Measurements from ENCODE around the gene PLA2G5. TPM values are rescaled to one million over a fixed set of nuclear protein-coding genes. Genes with fewer than 3 reads are reported as not detected.

Gene PLA2G5
- total and polyA plus RNA-seq, 2 of the 4 experiments (the other 2 are of a cell fraction): not detected

- H2AK9ac ChIP-seq (replicated peaks; ENCODE audit: low read depth, low read length, poor library complexity): no peak overlapping the region
- BruUV-seq (replicated peaks): no TSS peak
- 0 out of 2 replicates have a peak, but pooled peaks cover 3% of the 10 kb centered on the region for H3K9me1 ChIP-seq (ENCODE audit: insufficient read depth, low read length)
- H3K27me3 ChIP-seq (ENCODE audit: control insufficient read depth, insufficient read depth, low read length): peaks cover 25% of the 10 kb centered on the region
- H2BK5ac ChIP-seq (ENCODE audit: low read depth, low read length, poor library complexity, severe bottlenecking): no peak overlapping the region
- ChIA-PET POLR2A (ENCODE audit: unreplicated experiment) (no interaction called here), CTCF (no interaction called here)
- H3K4me2 ChIP-seq (ENCODE audit: low read depth, low read length): no peak overlapping the region
- H3K4ac ChIP-seq (ENCODE audit: low read depth, low read length): no peak overlapping the region
- H3K79me1 ChIP-seq (ENCODE audit: low read depth in 1 of 2, low read length in 2 of 2): no peaks in the 10 kb centered on the region
- H4K91ac ChIP-seq (ENCODE audit: insufficient read depth, low read depth, low read length): no peak overlapping the region
- H3K56ac ChIP-seq (ENCODE audit: extremely low read depth, insufficient read depth, low read length): no peak overlapping the region
- no peaks in the 10 kb centered on the region for H3K36me3 ChIP-seq (ENCODE audit: control insufficient read depth, insufficient read depth, low read length)
- H2AFZ ChIP-seq (replicated peaks; ENCODE audit: low read length, poor library complexity): no peak overlapping the region
- H4K8ac ChIP-seq (ENCODE audit: low read depth in 2 of 2, low read length in 2 of 2): no peak overlapping the region
- no peak overlapping the region for H4K5ac ChIP-seq (ENCODE audit: low read depth, low read length)
- no peak overlapping the region for H2AK5ac ChIP-seq (ENCODE audit: low read depth, low read length)
- H4K20me1 ChIP-seq (ENCODE audit: insufficient read depth, low read length): no peaks in the 10 kb centered on the region; the same call in 1 of the 2 replicates
- in situ Hi-C loops (cut with MboI; ENCODE audit: low sequenced_read_pairs): no loop called here
- H3K9ac ChIP-seq (ENCODE audit: low read depth, low read length): no peak overlapping the region
- no peak overlapping the region for H3K14ac ChIP-seq (replicated peaks; ENCODE audit: low read depth, low read length)
- ATAC-seq (ENCODE audit: low read depth) (no peak), DNase-seq (no peak)
- no peak overlapping the region for H2BK15ac ChIP-seq (ENCODE audit: low read depth, low read length)
- H2BK120ac ChIP-seq (ENCODE audit: low read depth, low read length): no peak overlapping the region
- 69% methylated on average over 3 of the region's 9 CpGs; no CpG with 5 or more reads in 1 of the 2 experiments for whole genome bisulfite sequencing, 2 experiments (ENCODE audit: extremely low coverage in 2 of 2, insufficient read length in 1 of 2)
- no peak for TF ChIP-seq MXI1 (IDR thresholded peaks at IDR 0.05; ENCODE audit: borderline replicate concordance, low read depth, low read length)
- TF ChIP-seq MAFK (IDR thresholded peaks at IDR 0.05; ENCODE audit: low read depth, low read length): no peak
- TF ChIP-seq POLR2A (IDR thresholded peaks at IDR 0.05; ENCODE audit: low read depth, low read length): no peak
- TF ChIP-seq FOS (IDR thresholded peaks at IDR 0.05; ENCODE audit: low read depth, low read length): no peak
- no peak for TF ChIP-seq ELK1 (IDR thresholded peaks at IDR 0.05; ENCODE audit: borderline replicate concordance, low read depth, low read length)
- no peak for TF ChIP-seq MAZ (IDR thresholded peaks at IDR 0.05; ENCODE audit: borderline replicate concordance, low read depth, low read length)
- TF ChIP-seq CHD1 (IDR thresholded peaks at IDR 0.05; ENCODE audit: low read depth, low read length): no peak
- no peak for TF ChIP-seq SMC3 (IDR thresholded peaks at IDR 0.05; ENCODE audit: low read depth, low read length)
- TF ChIP-seq RCOR1 (IDR thresholded peaks at IDR 0.05; ENCODE audit: insufficient replicate concordance, low read length): no peak
- TF ChIP-seq NFE2L2 (IDR thresholded peaks at IDR 0.05; ENCODE audit: low read depth, low read length): no peak
- TF ChIP-seq, protein P1, sequence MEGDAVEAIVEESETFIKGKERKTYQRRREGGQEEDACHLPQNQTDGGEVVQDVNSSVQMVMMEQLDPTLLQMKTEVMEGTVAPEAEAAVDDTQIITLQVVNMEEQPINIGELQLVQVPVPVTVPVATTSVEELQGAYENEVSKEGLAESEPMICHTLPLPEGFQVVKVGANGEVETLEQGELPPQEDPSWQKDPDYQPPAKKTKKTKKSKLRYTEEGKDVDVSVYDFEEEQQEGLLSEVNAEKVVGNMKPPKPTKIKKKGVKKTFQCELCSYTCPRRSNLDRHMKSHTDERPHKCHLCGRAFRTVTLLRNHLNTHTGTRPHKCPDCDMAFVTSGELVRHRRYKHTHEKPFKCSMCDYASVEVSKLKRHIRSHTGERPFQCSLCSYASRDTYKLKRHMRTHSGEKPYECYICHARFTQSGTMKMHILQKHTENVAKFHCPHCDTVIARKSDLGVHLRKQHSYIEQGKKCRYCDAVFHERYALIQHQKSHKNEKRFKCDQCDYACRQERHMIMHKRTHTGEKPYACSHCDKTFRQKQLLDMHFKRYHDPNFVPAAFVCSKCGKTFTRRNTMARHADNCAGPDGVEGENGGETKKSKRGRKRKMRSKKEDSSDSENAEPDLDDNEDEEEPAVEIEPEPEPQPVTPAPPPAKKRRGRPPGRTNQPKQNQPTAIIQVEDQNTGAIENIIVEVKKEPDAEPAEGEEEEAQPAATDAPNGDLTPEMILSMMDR (conservative IDR thresholded peaks at IDR 0.05; ENCODE audit: low read depth, low read length): no peak
- TF ChIP-seq RAD21 (IDR thresholded peaks at IDR 0.05; ENCODE audit: low read length): no peak
- no peak for TF ChIP-seq CEBPB (IDR thresholded peaks at IDR 0.05; ENCODE audit: low read depth, low read length)
- TF ChIP-seq USF2 (IDR thresholded peaks at IDR 0.05; ENCODE audit: low read depth, low read length): no peak
- TF ChIP-seq RFX5 (IDR thresholded peaks at IDR 0.05; ENCODE audit: low read depth, low read length): no peak
- TF ChIP-seq BHLHE40 (IDR thresholded peaks at IDR 0.05; ENCODE audit: low read depth, low read length): no peak
- H3K4me1 ChIP-seq (ENCODE audit: control insufficient read depth, insufficient read depth, low read length): no peaks in the 10 kb centered on the region
- H3K4me3 ChIP-seq (ENCODE audit: insufficient read depth, low read depth, low read length): no peak overlapping the region
- no peak overlapping the region for H3K27ac ChIP-seq (ENCODE audit: insufficient read depth, low read length)
- H2BK20ac ChIP-seq (ENCODE audit: low read depth, low read length): no peak overlapping the region
- intact Hi-C loops (cut with micrococcal nuclease): no loop called here
- H3K23ac ChIP-seq (ENCODE audit: low read depth, low read length): no peak overlapping the region
- dilution Hi-C loops (cut with HindIII; ENCODE audit: low sequenced_read_pairs, unreplicated experiment): no loop called here
- no peaks in the 10 kb centered on the region for H3K9me3 ChIP-seq (ENCODE audit: control insufficient read depth, insufficient read depth, low read length)
- no peak overlapping the region for H3K18ac ChIP-seq (ENCODE audit: low read depth, low read length)
Observed at GRCh38 chr1:20141001-20141400, 71.0 kb downstream of the PLA2G5 start.

Data from IMR-90 (cell line).